Measurements from ENCODE around the gene DNM3.

- TF ChIP-seq CTCF (IDR thresholded peaks at IDR 0.05), result no peak
- TF ChIP-seq EZH2 (IDR thresholded peaks at IDR 0.05), result no peak
Observed at GRCh38 chr1:172283766-172284165, 442.5 kb downstream of the DNM3 start.

Data from neural progenitor cell (in vitro differentiated cells).